HG03460 (cell line): Measurements from ENCODE around the gene MAN1C1.
"Not testable (repeated sequence)": the region's sequence is repeated elsewhere in the genome, so short reads cannot be mapped to it uniquely, and the experiment has no call there.

Experiments used
- ATAC-seq: cut with Tn5 transposase; IDR thresholded peaks from one replicate; pipeline ENCODE4 v1.9.1; 2021; ENCODE audit not compliant: unreplicated experiment

The MAN1C1 gene

GRCh38 chr1:25581764-25582163 lies 34.8 kb upstream of the MAN1C1 start:
- ATAC-seq: no peak

DNA sequence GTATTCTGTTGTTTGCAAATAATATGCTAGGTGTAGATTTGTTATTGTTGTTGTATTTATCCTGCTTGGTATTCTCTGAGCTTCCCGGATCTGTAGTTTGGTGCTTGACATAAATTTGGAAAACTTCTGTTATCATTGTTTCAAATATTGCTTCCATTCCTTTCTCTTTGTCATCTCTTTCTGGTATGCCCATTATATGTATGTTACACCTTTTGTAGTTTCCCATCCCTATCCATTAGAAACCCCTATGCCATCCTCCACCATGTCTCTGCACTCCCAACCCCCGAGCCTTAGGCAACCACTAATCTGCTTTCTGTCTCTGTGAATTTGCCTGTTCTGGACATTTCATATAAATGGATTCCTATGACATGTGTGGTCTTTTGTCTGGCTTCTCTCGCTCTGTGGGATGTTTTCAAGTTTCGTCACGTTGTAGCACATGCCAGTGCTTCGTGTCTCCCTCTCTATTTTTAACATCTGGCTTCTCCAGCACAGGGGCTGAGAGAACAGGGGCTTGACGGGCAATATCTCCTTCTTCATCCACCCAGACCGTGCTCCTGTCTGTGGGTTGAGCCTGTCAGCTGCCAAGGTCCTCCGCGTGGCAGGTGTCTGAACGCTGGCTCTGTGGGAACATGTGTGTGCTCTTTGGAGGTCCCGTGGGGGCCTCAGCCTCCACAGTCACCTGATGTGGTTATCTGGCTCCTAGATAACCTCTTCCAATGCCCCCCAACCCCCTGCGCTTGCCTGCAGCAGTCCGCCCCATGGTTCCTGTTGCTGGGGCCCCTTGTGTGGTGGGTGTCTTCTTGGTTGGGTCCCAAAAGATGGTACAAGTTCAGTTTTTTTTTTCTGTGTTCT lies 32.8 kb upstream of the MAN1C1 start:
- no peak for ATAC-seq

- ATAC-seq: no peak
Measured at GRCh38 chr1:25586181-25586588, 30.4 kb upstream of the MAN1C1 start.

GRCh38 chr1:25587290-25587689 lies 29.3 kb upstream of the MAN1C1 start:
- no peak for ATAC-seq

DNA sequence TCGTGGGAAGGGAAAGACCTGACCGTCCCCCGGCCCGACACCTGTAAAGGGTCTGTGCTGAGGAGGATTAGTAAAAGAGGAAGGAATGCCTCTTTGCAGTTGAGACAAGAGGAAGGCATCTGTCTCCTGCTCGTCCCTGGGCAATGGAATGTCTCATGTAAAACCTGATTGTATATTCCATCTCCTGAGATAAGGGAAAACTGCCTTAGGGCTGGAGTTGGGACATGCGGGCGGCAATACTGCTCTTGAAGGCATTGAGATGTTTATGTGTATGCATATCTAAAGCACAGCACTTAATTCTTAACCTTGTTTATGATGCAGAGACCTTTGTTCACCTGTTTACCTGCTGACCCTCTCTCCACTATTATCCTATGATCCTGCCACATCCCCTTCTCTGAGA lies 28.4 kb upstream of the MAN1C1 start:
- not testable (repeated sequence) for ATAC-seq

- not testable (repeated sequence) for ATAC-seq
Measured at GRCh38 chr1:25588786-25589185, 27.8 kb upstream of the MAN1C1 start.

DNA sequence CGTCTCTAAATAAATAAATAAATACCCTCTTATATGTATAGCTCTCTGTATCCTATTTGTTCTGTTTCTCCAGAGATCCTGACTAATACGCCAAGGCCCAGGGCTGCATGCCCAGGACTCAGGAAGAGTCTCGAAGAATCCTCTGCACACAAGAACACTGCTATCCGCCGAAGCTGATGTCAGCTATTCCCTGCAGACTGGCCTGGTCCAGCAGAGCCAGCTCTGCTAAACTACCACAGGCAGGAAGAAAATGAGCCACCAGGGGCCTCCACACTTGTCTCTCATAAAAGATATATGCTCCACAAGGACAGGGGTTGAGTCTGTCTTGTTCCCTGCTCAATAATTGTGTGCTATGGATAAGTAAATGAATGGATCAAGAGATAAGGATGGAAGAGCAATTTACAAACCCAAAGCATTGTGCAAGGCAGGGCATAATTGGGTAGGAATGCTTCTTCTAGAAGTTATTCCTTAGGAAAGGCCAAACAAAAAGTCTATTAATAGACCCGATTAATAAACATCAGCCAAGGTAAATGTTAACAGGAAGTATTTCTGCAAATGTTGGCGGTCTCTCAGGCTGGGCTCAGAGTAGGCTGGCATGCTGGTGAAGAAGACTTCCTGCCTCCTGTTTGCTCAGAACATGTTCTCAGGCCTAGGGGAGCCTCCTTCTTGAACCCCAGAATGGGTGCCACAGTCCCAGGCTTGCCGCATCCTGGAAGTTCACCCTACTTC lies 26.3 kb upstream of the MAN1C1 start:
- ATAC-seq: no peak

- ATAC-seq: no peak
Measured at GRCh38 chr1:25593861-25594260, 22.7 kb upstream of the MAN1C1 start.

DNA sequence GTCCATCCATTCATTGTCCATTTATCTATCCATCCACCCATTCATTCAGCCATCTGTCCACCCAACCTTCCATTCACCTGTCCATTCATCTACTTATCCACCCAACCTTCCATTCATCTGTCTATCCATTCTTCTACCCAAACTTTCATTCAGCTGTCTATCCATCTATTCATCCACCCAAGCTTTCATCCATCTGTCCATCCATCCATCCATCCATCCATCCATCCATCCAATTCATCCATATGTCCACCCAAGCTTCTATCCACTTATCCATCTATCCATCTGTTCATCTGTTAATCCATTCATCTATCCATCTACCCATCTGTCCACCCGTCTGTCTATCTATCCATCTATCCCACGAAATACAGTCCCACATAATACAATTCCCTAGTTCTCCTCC lies 21.6 kb upstream of the MAN1C1 start:
- ATAC-seq: no peak

DNA sequence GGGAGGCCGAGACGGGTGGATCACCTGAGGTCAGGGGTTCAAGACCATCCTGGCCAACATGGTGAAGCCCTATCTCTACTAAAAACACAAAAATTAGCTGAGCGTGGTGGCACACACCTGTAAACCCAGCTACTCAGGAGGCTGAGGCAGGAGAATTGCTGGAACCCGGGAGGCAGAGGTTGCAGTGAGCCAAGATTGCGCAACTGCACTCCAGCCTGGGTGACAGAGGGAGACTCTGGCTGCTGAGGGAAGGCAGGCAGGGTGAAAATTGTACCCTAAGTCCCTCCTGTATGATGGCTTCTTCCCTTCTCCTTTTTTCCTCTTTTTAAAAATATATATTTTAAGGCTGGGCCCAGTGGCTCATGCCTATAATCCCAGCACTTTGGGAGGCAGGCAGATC lies 19.9 kb upstream of the MAN1C1 start:
- not testable (repeated sequence) for ATAC-seq

- no peak for ATAC-seq
Measured at GRCh38 chr1:25598879-25599278, 17.7 kb upstream of the MAN1C1 start.

GRCh38 chr1:25599969-25600610 lies 16.5 kb upstream of the MAN1C1 start:
- ATAC-seq: no peak

DNA sequence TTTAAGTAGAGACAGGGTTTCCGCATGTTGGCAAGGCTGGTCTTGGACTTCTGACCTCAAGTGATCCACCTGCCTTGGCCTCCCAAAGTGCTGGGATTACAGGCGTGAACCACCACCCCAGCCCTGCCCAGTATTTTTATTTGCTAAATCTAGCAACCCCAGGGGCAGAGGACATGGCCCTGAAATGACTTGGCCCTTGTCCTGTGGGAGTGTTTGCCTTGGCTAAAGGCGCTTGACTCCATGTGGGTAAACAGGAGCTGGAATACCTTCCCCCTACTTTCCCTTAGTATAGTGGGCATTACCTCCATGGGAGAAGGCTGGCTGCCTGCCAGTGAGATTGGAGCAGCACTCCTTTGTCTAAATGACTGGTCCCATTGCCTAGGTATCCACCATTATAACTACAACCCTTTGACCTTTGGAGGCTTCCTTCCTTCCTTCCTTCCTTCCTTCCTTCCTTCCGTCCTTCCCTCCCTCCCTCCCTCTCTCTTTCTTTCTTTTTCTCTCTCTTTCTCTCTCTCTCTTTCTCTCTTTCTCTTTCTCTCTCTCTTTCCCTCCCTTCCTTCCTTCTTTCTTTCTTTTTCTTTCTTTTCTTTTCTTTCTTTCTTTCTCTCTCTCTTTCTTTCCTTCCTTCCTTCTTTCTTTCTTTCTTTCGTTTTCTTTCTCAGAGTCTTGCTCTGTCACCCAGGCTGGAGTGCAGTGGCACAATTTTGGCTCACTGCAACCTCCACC lies 15.5 kb upstream of the MAN1C1 start:
- not testable (repeated sequence) for ATAC-seq

GRCh38 chr1:25603779-25604538 lies 12.6 kb upstream of the MAN1C1 start:
- ATAC-seq: not testable (repeated sequence)

GRCh38 chr1:25607123-25607522 lies 9.5 kb upstream of the MAN1C1 start:
- no peak for ATAC-seq

DNA sequence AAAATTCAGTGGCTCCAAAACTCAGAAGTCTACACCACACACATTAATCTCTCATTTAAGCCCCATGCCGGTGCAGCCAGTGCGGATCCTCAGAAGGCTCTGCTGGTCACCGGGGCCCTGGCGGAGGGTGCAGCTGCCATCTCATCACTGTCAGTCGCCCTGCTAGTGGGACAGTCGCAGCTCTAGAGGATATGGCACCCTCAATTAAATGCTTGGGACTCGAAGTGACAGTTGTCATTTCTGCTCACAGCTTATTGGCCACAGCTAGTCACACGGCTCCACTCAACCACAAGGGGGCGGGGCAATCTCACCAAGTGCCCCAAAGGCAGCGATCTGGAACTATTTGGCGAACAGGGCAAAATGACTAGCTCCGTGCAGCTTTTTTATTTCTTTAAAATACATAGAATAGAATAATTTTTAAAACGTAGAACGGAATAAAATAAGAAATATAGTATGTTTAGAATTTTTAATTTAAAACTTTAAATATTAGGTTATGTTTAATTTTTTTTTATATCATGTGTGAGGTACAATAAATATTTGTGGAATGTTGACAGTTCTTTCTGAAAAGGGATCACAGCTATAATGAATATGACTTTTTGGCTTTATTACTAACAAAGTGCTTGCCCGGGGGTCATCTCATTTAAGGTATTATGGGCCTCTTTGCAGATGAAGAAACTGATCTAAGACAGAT lies 8.0 kb upstream of the MAN1C1 start:
- no peak for ATAC-seq

GRCh38 chr1:25609921-25610320 lies 6.7 kb upstream of the MAN1C1 start:
- ATAC-seq: no peak

GRCh38 chr1:25610822-25611630 lies 5.6 kb upstream of the MAN1C1 start:
- ATAC-seq: no peak

DNA sequence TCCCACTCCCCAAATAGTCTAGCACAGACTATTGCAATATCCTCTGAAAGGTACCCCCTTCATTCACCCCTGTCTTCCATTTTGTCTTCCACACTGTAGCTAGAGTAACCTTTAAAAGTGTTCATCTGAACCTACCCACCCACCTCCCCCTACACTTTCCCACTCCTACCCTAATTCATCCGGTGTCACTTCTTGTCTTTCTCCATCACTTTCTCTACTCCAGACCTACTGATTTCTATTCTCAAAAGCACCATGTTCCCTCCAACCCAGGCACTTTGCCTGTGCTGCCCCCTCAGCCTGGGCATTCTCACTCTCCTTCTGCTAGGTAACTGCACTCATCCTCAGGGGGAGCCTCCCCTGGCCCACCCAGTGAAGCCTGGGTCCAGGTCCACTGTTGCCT lies 4.7 kb upstream of the MAN1C1 start:
- ATAC-seq: no peak
